ENCODE measurements around the gene MAPK1. TPM values are rescaled to one million over a fixed set of nuclear protein-coding genes. Genes with fewer than 3 reads are reported as not detected.
"Not testable (repeated sequence)": the region's sequence is repeated elsewhere in the genome, so short reads cannot be mapped to it uniquely, and the experiment has no call there.

The MAPK1 gene
- total RNA-seq, 1 donor from 2014 or later: 149 TPM

- no peaks in the 10 kb centered on the region for H3K9me3 Mint-ChIP-seq
- no peak for ATAC-seq (ENCODE audit: low read depth)
- H3K27me3 Mint-ChIP-seq: no peaks in the 10 kb centered on the region
- intact Hi-C loops (cut with micrococcal nuclease): no loop called here
- no peak for TF ChIP-seq CTCF (IDR thresholded peaks at IDR 0.05)
- H3K4me1 Mint-ChIP-seq: peaks cover 79% of the 10 kb centered on the region
- POLR2A ChIA-PET: no interaction called here
- no peak for DNase-seq
- CTCF ChIA-PET: no interaction called here
- H3K27ac Mint-ChIP-seq: no peak overlapping the region
- H3K4me3 Mint-ChIP-seq: no peak overlapping the region
- H3K36me3 Mint-ChIP-seq (ENCODE audit: low read depth): peaks cover 7% of the 10 kb centered on the region
These were observed 37.9 kb downstream of the MAPK1 start for GRCh38 chr22:21829523-21829922.

DNA sequence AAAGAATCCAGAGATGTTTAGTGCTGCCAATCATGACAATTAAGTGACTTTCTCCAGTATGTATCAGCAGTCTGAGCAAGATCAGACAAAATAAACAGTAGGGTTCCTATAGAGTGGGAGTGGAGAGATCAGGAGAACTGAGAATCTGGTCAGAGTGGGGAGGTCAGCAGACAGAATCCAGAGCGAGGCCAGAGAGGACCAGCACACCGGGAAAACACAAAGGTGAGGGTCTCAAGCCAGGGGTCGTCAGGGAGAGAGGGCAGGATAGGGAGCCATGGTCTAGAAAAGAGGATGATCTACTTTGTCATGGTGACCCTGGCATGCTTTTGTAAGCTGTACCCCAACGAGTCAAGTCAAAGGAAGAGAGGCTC, 39.2 kb downstream of the MAPK1 start:
- H3K4me3 Mint-ChIP-seq: no peak overlapping the region
- POLR2A ChIA-PET: no interaction called here
- intact Hi-C loops (cut with micrococcal nuclease): no loop called here

DNA sequence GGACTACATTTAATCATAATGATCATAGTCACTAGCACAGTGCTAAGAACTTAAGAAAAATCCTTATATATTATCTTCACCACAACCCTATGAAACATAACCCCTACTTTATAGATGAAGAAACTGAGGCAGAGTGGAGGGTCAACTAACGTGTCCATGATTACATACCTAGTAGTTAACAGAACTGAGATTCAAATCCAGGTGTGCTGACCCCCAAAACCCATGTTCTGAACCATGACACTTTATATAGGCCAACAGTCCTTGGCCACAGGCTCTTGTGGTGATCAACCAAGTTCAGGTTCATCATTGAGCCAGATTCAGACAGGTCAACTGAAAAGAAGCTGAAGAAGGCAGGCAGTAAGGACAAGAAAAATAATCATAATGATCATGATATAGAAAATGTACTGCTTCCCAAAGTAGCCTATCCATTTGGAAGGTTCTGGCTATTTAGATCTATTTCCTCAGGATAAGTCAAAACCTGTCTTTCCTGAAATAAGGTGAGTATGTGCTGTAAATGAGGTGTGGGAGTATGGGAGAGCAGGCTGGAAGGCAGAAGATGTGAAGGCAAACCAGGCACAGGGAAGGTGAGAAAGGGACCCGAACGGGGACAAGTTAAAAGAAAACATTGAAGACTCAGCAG, 39.7 kb downstream of the MAPK1 start:
- ChIA-PET POLR2A (no interaction called here), CTCF (no interaction called here)
- H3K4me1 Mint-ChIP-seq: peaks cover 87% of the 10 kb centered on the region
- H3K27ac Mint-ChIP-seq: peak overlapping the region; percentile 10
- intact Hi-C loops (cut with micrococcal nuclease): no loop called here
- H3K4me3 Mint-ChIP-seq: no peak overlapping the region
- no peaks in the 10 kb centered on the region for H3K27me3 Mint-ChIP-seq
- ATAC-seq (ENCODE audit: low read depth) (no peak), DNase-seq (no peak)
- no peak for TF ChIP-seq CTCF (IDR thresholded peaks at IDR 0.05)
- H3K36me3 Mint-ChIP-seq (ENCODE audit: low read depth): peaks cover 7% of the 10 kb centered on the region
- no peaks in the 10 kb centered on the region for H3K9me3 Mint-ChIP-seq

More for the DNA sequence above, 39.2 kb downstream of the MAPK1 start:
- H3K9me3 Mint-ChIP-seq: no peaks in the 10 kb centered on the region
- no peak for DNase-seq
- TF ChIP-seq CTCF (IDR thresholded peaks at IDR 0.05): no peak
- H3K4me1 Mint-ChIP-seq: peaks cover 87% of the 10 kb centered on the region
- CTCF ChIA-PET: no interaction called here
- H3K27ac Mint-ChIP-seq: peak overlapping the region; percentile 0
- ATAC-seq (ENCODE audit: low read depth): no peak
- no peaks in the 10 kb centered on the region for H3K27me3 Mint-ChIP-seq
- peaks cover 7% of the 10 kb centered on the region for H3K36me3 Mint-ChIP-seq (ENCODE audit: low read depth)

GRCh38 chr22:21826204-21826603, 41.2 kb downstream of the MAPK1 start:
- ChIA-PET POLR2A (interaction anchor here (2.4 kb wide), 1 partner anchor 9 kb away, joined by 13 read pairs; no protein-coding TSS in a partner anchor), CTCF (interaction anchor here (1.0 to 2.1 kb wide), 3 partner anchors 9 to 112 kb away, joined by 3 to 6 read pairs (median 4); no protein-coding TSS in a partner anchor)
- intact Hi-C loops (cut with micrococcal nuclease): no loop called here
- no peaks in the 10 kb centered on the region for H3K9me3 Mint-ChIP-seq
- TF ChIP-seq CTCF (IDR thresholded peaks at IDR 0.05): no peak
- peaks cover 83% of the 10 kb centered on the region for H3K4me1 Mint-ChIP-seq
- no peaks in the 10 kb centered on the region for H3K27me3 Mint-ChIP-seq
- no peak overlapping the region for H3K27ac Mint-ChIP-seq
- H3K4me3 Mint-ChIP-seq: no peak overlapping the region
- DNase-seq: no peak
- H3K36me3 Mint-ChIP-seq (ENCODE audit: low read depth): peaks cover 7% of the 10 kb centered on the region
- no peak for ATAC-seq (ENCODE audit: low read depth)

- H3K9me3 Mint-ChIP-seq; ATAC-seq (ENCODE audit: low read depth); H3K36me3 Mint-ChIP-seq (ENCODE audit: low read depth); intact Hi-C loops (cut with micrococcal nuclease); H3K27me3 Mint-ChIP-seq; H3K4me3 Mint-ChIP-seq; DNase-seq: not testable (repeated sequence)
- H3K27ac Mint-ChIP-seq: peak overlapping the region; percentile 30
- POLR2A ChIA-PET: interaction anchor here (0.6 to 2.4 kb wide), 3 partner anchors 10 to 177 kb away, joined by 3 to 13 read pairs (median 3); no protein-coding TSS in a partner anchor
- H3K4me1 Mint-ChIP-seq: peaks cover 83% of the 10 kb centered on the region
- CTCF ChIA-PET: interaction anchor here (1.6 to 2.1 kb wide), 2 partner anchors 15 to 113 kb away, joined by 4 to 6 read pairs; no protein-coding TSS in a partner anchor
These were observed 42.5 kb downstream of the MAPK1 start for GRCh38 chr22:21824962-21825361.
